ENCODE measurements around the gene TBCD.
"Not testable (repeated sequence)": the region's sequence is repeated elsewhere in the genome, so short reads cannot be mapped to it uniquely, and the experiment has no call there.

TBCD gene

DNA sequence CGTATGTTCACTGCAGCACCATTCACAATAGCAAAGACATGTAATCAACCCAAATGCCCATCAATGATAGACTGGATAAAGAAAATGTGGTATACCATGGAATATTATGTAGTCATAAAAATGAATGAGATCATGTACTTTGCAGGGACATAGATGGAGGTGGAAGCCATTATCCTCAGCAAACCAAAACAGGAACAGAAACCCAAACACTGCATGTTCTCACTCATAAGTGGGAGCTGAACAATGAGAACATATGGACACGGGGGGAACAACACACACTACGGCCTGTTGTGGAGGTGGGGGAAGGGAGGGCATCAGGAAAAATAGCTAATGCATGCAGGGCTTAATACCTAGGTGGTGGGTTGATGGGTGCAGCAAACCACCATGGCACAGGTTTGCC, 237.2 kb downstream of the TBCD start:
- H3K27ac Mint-ChIP-seq, H3K27me3 Mint-ChIP-seq, H3K4me3 Mint-ChIP-seq: not testable (repeated sequence)
- Mint-ChIP-seq H3K9me3 (peaks cover 22% of the 10 kb centered on the region), H3K36me3 (ENCODE audit: low read depth) (peaks cover 25% of the 10 kb centered on the region), H3K4me1 (ENCODE audit: low read depth) (peaks cover 31% of the 10 kb centered on the region)

DNA sequence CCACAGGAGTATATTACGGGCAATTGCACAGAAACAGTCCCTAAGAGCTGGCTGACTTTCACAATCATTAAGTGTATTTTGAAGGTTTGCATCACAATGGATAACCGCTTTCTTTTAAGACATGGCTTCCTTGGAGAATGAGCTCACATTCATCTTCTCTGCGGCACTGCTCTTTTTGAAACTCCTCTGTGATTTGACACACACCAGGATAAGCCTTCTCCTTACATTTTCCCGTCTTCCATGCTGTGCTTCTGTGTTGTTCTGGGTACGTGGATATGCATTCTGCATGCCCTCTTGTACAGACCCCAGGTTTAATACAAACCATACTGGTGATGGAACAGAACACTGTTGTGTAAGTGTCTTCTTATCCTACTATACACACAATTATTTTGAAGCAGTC, 238.0 kb downstream of the TBCD start:
- peaks cover 31% of the 10 kb centered on the region for H3K36me3 Mint-ChIP-seq (ENCODE audit: low read depth)
- H3K9me3 Mint-ChIP-seq, result peaks cover 24% of the 10 kb centered on the region
- H3K4me3 Mint-ChIP-seq, result no peak overlapping the region
- H3K27me3 Mint-ChIP-seq, result no peaks in the 10 kb centered on the region
- H3K4me1 Mint-ChIP-seq (ENCODE audit: low read depth), result peaks cover 31% of the 10 kb centered on the region
- no peak overlapping the region for H3K27ac Mint-ChIP-seq

DNA sequence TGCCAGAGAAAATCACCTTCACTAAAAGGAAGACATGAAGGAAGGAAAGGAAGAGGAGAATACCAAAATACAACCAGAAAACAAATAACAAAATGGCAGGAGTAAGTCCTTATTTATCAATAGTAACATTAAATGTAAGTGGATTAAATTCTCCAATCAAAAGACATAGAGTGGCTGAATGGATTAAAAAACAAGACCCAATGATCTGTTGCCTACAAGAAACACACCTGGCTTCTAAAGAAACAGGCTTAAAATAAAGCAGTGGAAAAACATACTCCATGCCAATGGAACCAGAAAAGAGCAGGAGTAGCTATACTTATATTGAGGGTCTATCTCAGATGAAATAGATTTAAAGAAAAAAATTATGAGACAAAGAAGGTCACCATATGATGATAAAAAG, 241.1 kb downstream of the TBCD start:
- peaks cover 3% of the 10 kb centered on the region for H3K4me1 Mint-ChIP-seq (ENCODE audit: low read depth)
- H3K36me3 Mint-ChIP-seq (ENCODE audit: low read depth), result peaks cover 36% of the 10 kb centered on the region
- no peak overlapping the region for H3K27ac Mint-ChIP-seq
- H3K9me3 Mint-ChIP-seq, result peaks cover 28% of the 10 kb centered on the region
- H3K27me3 Mint-ChIP-seq, result no peaks in the 10 kb centered on the region
- H3K4me3 Mint-ChIP-seq, result no peak overlapping the region
